H7 (cell line): ENCODE measurements around the gene RREB1. TPM values are rescaled to one million over a fixed set of nuclear protein-coding genes. Genes with fewer than 3 reads are reported as not detected.

ENCODE experiments used
- DNase-seq: peaks from one replicate; pipeline ENCODE4 v3.0.0; 2012
- H3K27me3 ChIP-seq: 2 replicates; pipeline ENCODE4 v1.6.0; 2011; ENCODE audit warnings: mild to moderate bottlenecking, low read length; ENCODE audit not compliant: control insufficient read depth, insufficient read depth
- H3K36me3 ChIP-seq: replicated peaks from 2 replicates; pipeline ENCODE4 v1.5.1; 2011; ENCODE audit warnings: low read length; ENCODE audit not compliant: control insufficient read depth, insufficient read depth
- H3K4me3 ChIP-seq: 2 replicates; pipeline ENCODE4 v1.5.1; 2011; ENCODE audit warnings: low read depth, mild to moderate bottlenecking, control low read depth, low read length, moderate library complexity; ENCODE audit not compliant: insufficient read depth
- total RNA-seq: library from RNA; depleted of rRNA; stranded (reverse); fragments of >200 nt; shearing (Covaris generic); gene quantifications from 2 replicates; pipeline ENCODE4 v1.2.3, GENCODE V29; 2014

The RREB1 gene
- total RNA-seq, 1 experiment from 2014 or later: 24.2 TPM

GRCh38 chr6:7242835-7243178 is 135.0 kb downstream of the RREB1 start:
- Histone ChIP-seq H3K36me3 (peaks cover 4% of the 10 kb centered on the region; the same call in 1 of the 2 replicates), H3K27me3 (no peaks in the 10 kb centered on the region), H3K4me3 (no peak overlapping the region)
- DNase-seq: no peak

- Histone ChIP-seq H3K36me3 (peaks cover 4% of the 10 kb centered on the region; the same call in 1 of the 2 replicates), H3K4me3 (no peak overlapping the region), H3K27me3 (no peaks in the 10 kb centered on the region)
- peak; percentile 88 for DNase-seq
Measured at GRCh38 chr6:7243179-7243981, 135.6 kb downstream of the RREB1 start.

- DNase-seq: no peak
- H3K4me3 ChIP-seq: no peak overlapping the region
- no peaks in the 10 kb centered on the region for H3K27me3 ChIP-seq
- peaks cover 5% of the 10 kb centered on the region for H3K36me3 ChIP-seq
Measured at GRCh38 chr6:7245668-7246393, 138.1 kb downstream of the RREB1 start.

- DNase-seq: peak; percentile 75
- H3K27me3 ChIP-seq: no peaks in the 10 kb centered on the region
- peaks cover 5% of the 10 kb centered on the region for H3K36me3 ChIP-seq
- H3K4me3 ChIP-seq: no peak overlapping the region
Measured at GRCh38 chr6:7246401-7247178, 138.8 kb downstream of the RREB1 start.

- H3K27me3 ChIP-seq: no peaks in the 10 kb centered on the region
- peaks cover 5% of the 10 kb centered on the region for H3K36me3 ChIP-seq
- H3K4me3 ChIP-seq: no peak overlapping the region
- DNase-seq: no peak
Measured at GRCh38 chr6:7247179-7247456, 139.4 kb downstream of the RREB1 start.

GRCh38 chr6:7247828-7248227 is 140.1 kb downstream of the RREB1 start:
- H3K36me3 ChIP-seq: peaks cover 5% of the 10 kb centered on the region
- no peak overlapping the region for H3K4me3 ChIP-seq
- H3K27me3 ChIP-seq: no peaks in the 10 kb centered on the region
- no peak for DNase-seq

- no peaks in the 10 kb centered on the region for H3K27me3 ChIP-seq
- peaks cover 5% of the 10 kb centered on the region for H3K36me3 ChIP-seq
- DNase-seq: no peak
- H3K4me3 ChIP-seq: no peak overlapping the region
Measured at GRCh38 chr6:7249391-7249790, 141.6 kb downstream of the RREB1 start.

GRCh38 chr6:7249946-7250643 is 142.3 kb downstream of the RREB1 start:
- no peak for DNase-seq
- no peak overlapping the region for H3K4me3 ChIP-seq
- H3K36me3 ChIP-seq: peaks cover 5% of the 10 kb centered on the region
- no peaks in the 10 kb centered on the region for H3K27me3 ChIP-seq

- H3K4me3 ChIP-seq: no peak overlapping the region
- peaks cover 5% of the 10 kb centered on the region for H3K36me3 ChIP-seq
- no peak for DNase-seq
- H3K27me3 ChIP-seq: no peaks in the 10 kb centered on the region
Measured at GRCh38 chr6:7250812-7251211, 143.1 kb downstream of the RREB1 start.

- Histone ChIP-seq H3K4me3 (no peak overlapping the region), H3K36me3 (peaks cover 5% of the 10 kb centered on the region), H3K27me3 (no peaks in the 10 kb centered on the region)
- DNase-seq: no peak
Measured at GRCh38 chr6:7251646-7252260, 144.0 kb downstream of the RREB1 start.

- Histone ChIP-seq H3K27me3 (no peaks in the 10 kb centered on the region), H3K4me3 (no peak overlapping the region), H3K36me3 (peaks cover 4% of the 10 kb centered on the region)
- DNase-seq: no peak
Measured at GRCh38 chr6:7252390-7252789, 144.6 kb downstream of the RREB1 start.

- no peak overlapping the region for H3K4me3 ChIP-seq
- H3K36me3 ChIP-seq: no peaks in the 10 kb centered on the region; the same call in 1 of the 2 replicates
- H3K27me3 ChIP-seq: no peaks in the 10 kb centered on the region
- no peak for DNase-seq
Measured at GRCh38 chr6:7254980-7255835, 147.4 kb downstream of the RREB1 start.

GRCh38 chr6:7255918-7256317 is 148.2 kb downstream of the RREB1 start:
- Histone ChIP-seq H3K36me3 (no peaks in the 10 kb centered on the region; the same call in 1 of the 2 replicates), H3K27me3 (no peaks in the 10 kb centered on the region), H3K4me3 (no peak overlapping the region)
- DNase-seq: no peak
